NCI-H1105 (cell line): ENCODE data around the gene CD109.
"Not testable (repeated sequence)": the region's sequence is repeated elsewhere in the genome, so short reads cannot be mapped to it uniquely, and the experiment has no call there.

Source experiments
- DNase-seq: peaks from one replicate; lab custom pipeline; 2025; lab: John Stamatoyannopoulos, UW

CD109 gene

GRCh38 chr6:73791336-73791735, 95.3 kb downstream of the CD109 start:
- DNase-seq, result no peak

GRCh38 chr6:73792738-73793137, 96.7 kb downstream of the CD109 start:
- no peak for DNase-seq

- no peak for DNase-seq
These were observed 100.9 kb downstream of the CD109 start for GRCh38 chr6:73796881-73797280.

GRCh38 chr6:73797861-73798260, 101.9 kb downstream of the CD109 start:
- no peak for DNase-seq

GRCh38 chr6:73798592-73798991, 102.6 kb downstream of the CD109 start:
- no peak for DNase-seq

GRCh38 chr6:73800997-73801396, 105.0 kb downstream of the CD109 start:
- no peak for DNase-seq

GRCh38 chr6:73801652-73802268, 105.8 kb downstream of the CD109 start:
- no peak for DNase-seq

- no peak for DNase-seq
These were observed 106.4 kb downstream of the CD109 start for GRCh38 chr6:73802366-73802765.

GRCh38 chr6:73803562-73804241, 107.7 kb downstream of the CD109 start:
- DNase-seq, result peak; percentile 5

GRCh38 chr6:73805221-73805620, 109.2 kb downstream of the CD109 start:
- DNase-seq, result not testable (repeated sequence)

- DNase-seq, result not testable (repeated sequence)
These were observed 110.0 kb downstream of the CD109 start for GRCh38 chr6:73805982-73806381.

GRCh38 chr6:73811706-73812105, 115.7 kb downstream of the CD109 start:
- DNase-seq, result no peak

- no peak for DNase-seq
These were observed 121.2 kb downstream of the CD109 start for GRCh38 chr6:73817253-73817652.

- DNase-seq, result no peak
These were observed 127.2 kb downstream of the CD109 start for GRCh38 chr6:73823046-73823735.

- DNase-seq, result no peak
These were observed 127.8 kb downstream of the CD109 start for GRCh38 chr6:73823832-73824231.

GRCh38 chr6:73826571-73826970, 130.6 kb downstream of the CD109 start:
- no peak for DNase-seq

- DNase-seq, result no peak
These were observed 134.1 kb downstream of the CD109 start for GRCh38 chr6:73830119-73830518.

GRCh38 chr6:73832313-73832712, 136.3 kb downstream of the CD109 start:
- DNase-seq, result no peak

- DNase-seq, result not testable (repeated sequence)
These were observed 148.7 kb downstream of the CD109 start for GRCh38 chr6:73844696-73845095.

GRCh38 chr6:73851048-73851447, 155.0 kb downstream of the CD109 start:
- DNase-seq, result not testable (repeated sequence)

GRCh38 chr6:73854998-73855718, 159.2 kb downstream of the CD109 start:
- peak; percentile 69 for DNase-seq

- DNase-seq, result no peak
These were observed 161.4 kb downstream of the CD109 start for GRCh38 chr6:73857341-73857890.
